HepG2 (cell line): ENCODE measurements around the gene CLASP1.

Source experiments
- RAD21 ChIP-seq: fragments of 450-650 bp; formaldehyde crosslinking; IDR thresholded peaks from 2 replicates; pipeline ENCODE4 v1.5.0; 2020; ENCODE audit warnings: mild to moderate bottlenecking
- ZNF274 ChIP-seq: sonication (generic); formaldehyde crosslinking; IDR thresholded peaks from 2 replicates; pipeline ENCODE4 v1.5.1; 2020; ENCODE audit warnings: mild to moderate bottlenecking, missing genetic modification reagents
- TF ChIP-seq, protein P1 (sequence below): sonication (generic); formaldehyde crosslinking; IDR thresholded peaks from 2 replicates; pipeline ENCODE4 v1.4.0; 2020; ENCODE audit warnings: missing genetic modification reagents, borderline replicate concordance

- TF ChIP-seq, protein P1, sequence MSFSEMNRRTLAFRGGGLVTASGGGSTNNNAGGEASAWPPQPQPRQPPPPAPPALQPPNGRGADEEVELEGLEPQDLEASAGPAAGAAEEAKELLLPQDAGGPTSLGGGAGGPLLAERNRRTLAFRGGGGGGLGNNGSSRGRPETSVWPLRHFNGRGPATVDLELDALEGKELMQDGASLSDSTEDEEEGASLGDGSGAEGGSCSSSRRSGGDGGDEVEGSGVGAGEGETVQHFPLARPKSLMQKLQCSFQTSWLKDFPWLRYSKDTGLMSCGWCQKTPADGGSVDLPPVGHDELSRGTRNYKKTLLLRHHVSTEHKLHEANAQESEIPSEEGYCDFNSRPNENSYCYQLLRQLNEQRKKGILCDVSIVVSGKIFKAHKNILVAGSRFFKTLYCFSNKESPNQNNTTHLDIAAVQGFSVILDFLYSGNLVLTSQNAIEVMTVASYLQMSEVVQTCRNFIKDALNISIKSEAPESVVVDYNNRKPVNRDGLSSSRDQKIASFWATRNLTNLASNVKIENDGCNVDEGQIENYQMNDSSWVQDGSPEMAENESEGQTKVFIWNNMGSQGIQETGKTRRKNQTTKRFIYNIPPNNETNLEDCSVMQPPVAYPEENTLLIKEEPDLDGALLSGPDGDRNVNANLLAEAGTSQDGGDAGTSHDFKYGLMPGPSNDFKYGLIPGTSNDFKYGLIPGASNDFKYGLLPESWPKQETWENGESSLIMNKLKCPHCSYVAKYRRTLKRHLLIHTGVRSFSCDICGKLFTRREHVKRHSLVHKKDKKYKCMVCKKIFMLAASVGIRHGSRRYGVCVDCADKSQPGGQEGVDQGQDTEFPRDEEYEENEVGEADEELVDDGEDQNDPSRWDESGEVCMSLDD (CRISPR knock-in tag): no peak
- TF ChIP-seq ZNF274 (CRISPR knock-in tag) (no peak), RAD21 (CRISPR knock-in tag) (no peak)
These were observed 67.0 kb downstream of the CLASP1 start for GRCh38 chr2:121582272-121582671.
